Lower lobe of right lung (tissue), 2 donors: ENCODE data around the gene MEGF10. TPM values are rescaled to one million over a fixed set of nuclear protein-coding genes. Genes with fewer than 3 reads are reported as not detected.

Experiments
- ATAC-seq, 2 donors: fragments of 200-7000 bp; cut with Tn5 transposase; one replicate each; pipeline ENCODE4 v1.9.1; 2020 to 2022; ENCODE audit warnings: mild to moderate bottlenecking in 2 of 2, moderate library complexity in 2 of 2
- DNase-seq: peaks from one replicate; pipeline ENCODE4 v3.0.0-alpha.2; 2020
- H3K27ac ChIP-seq: fragments of 200-600 bp; one replicate; pipeline ENCODE4 v1.8.0; 2022
- H3K27me3 ChIP-seq: fragments of 200-600 bp; one replicate; pipeline ENCODE4 v1.8.0; 2022; ENCODE audit warnings: low read depth
- H3K36me3 ChIP-seq: fragments of 200-600 bp; one replicate; pipeline ENCODE4 v1.8.0; 2022; ENCODE audit warnings: mild to moderate bottlenecking
- H3K4me1 ChIP-seq: fragments of 200-600 bp; one replicate; pipeline ENCODE4 v1.8.0; 2022
- H3K4me3 ChIP-seq: fragments of 200-600 bp; one replicate; pipeline ENCODE4 v1.8.0; 2022; ENCODE audit warnings: mild to moderate bottlenecking
- H3K9me3 ChIP-seq: fragments of 200-600 bp; one replicate; pipeline ENCODE4 v1.8.0; 2022
- intact Hi-C: fragments of 100-400 bp; cut with DNase I; formaldehyde crosslinking; loops from one replicate; pipeline ENCODE4 v1.11.0; 2022
- total RNA-seq: library from RNA; stranded (reverse); fragmentation: NEBNext Ultra II Directional; extraction: Animal tissue kit (Norgen Biotek cat#: 25700); gene quantifications from one replicate; pipeline ENCODE4 v1.2.1, GENCODE V29; 2021
- TF ChIP-seq, protein P1 (sequence below): fragments of 200-600 bp; IDR thresholded peaks from one replicate; pipeline ENCODE4 v1.8.0; 2022; ENCODE audit warnings: antibody characterized with exemption, mild to moderate bottlenecking
- donor health status: DM: no; HTN: yes; CAD: no; lungs with severe emphysema.

Gene MEGF10
- total RNA-seq, 1 donor from 2014 or later: 0.30 TPM

DNA sequence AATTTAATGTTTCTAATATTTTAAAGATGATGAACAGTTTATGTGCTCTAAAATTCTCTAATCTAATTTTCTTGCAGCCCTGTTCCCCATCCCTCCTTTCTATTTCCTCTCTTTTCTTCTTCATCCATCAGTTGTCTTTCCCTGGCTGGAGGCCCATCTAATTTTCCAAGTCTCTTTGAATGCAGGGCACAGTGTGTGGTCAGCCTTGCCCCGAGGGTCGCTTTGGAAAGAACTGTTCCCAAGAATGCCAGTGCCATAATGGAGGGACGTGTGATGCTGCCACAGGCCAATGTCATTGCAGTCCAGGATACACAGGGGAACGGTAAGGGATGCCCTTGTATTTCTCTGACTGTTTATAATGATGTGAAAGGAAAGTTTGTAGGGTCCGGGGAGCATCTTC, 111.8 kb downstream of the MEGF10 start:
- ATAC-seq: no peak
- TF ChIP-seq, protein P1, sequence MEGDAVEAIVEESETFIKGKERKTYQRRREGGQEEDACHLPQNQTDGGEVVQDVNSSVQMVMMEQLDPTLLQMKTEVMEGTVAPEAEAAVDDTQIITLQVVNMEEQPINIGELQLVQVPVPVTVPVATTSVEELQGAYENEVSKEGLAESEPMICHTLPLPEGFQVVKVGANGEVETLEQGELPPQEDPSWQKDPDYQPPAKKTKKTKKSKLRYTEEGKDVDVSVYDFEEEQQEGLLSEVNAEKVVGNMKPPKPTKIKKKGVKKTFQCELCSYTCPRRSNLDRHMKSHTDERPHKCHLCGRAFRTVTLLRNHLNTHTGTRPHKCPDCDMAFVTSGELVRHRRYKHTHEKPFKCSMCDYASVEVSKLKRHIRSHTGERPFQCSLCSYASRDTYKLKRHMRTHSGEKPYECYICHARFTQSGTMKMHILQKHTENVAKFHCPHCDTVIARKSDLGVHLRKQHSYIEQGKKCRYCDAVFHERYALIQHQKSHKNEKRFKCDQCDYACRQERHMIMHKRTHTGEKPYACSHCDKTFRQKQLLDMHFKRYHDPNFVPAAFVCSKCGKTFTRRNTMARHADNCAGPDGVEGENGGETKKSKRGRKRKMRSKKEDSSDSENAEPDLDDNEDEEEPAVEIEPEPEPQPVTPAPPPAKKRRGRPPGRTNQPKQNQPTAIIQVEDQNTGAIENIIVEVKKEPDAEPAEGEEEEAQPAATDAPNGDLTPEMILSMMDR: no peak
- Histone ChIP-seq H3K9me3 (no peaks in the 10 kb centered on the region), H3K27me3 (no peaks in the 10 kb centered on the region), H3K4me3 (no peak overlapping the region), H3K4me1 (no peaks in the 10 kb centered on the region), H3K36me3 (no peaks in the 10 kb centered on the region), H3K27ac (no peak overlapping the region)
- DNase-seq: no peak
- intact Hi-C loops: no loop called here

DNA sequence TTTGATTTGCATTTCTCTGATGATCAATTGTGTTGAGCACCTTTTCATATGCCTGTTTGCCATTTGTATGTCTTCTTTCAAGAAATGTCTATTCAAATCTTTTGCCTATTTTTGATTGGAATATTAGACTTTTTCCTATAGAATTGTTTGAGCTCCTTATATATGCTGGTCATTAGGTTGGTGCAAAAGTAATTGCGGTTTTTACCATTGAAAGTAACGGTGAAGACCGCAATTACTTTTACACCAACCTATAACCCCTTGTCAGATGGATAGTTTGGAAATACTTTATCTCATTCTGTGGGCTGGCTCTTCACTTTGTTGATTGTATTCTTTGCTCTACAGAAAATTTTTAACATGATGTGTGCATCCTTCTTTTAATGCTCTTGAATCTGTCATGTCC, 113.6 kb downstream of the MEGF10 start:
- Histone ChIP-seq H3K4me1 (no peaks in the 10 kb centered on the region), H3K4me3 (no peak overlapping the region), H3K36me3 (no peaks in the 10 kb centered on the region), H3K9me3 (no peaks in the 10 kb centered on the region), H3K27me3 (no peaks in the 10 kb centered on the region), H3K27ac (no peak overlapping the region)
- intact Hi-C loops: no loop called here
- ATAC-seq (no peak), DNase-seq (no peak)
- TF ChIP-seq, protein P1: no peak

DNA sequence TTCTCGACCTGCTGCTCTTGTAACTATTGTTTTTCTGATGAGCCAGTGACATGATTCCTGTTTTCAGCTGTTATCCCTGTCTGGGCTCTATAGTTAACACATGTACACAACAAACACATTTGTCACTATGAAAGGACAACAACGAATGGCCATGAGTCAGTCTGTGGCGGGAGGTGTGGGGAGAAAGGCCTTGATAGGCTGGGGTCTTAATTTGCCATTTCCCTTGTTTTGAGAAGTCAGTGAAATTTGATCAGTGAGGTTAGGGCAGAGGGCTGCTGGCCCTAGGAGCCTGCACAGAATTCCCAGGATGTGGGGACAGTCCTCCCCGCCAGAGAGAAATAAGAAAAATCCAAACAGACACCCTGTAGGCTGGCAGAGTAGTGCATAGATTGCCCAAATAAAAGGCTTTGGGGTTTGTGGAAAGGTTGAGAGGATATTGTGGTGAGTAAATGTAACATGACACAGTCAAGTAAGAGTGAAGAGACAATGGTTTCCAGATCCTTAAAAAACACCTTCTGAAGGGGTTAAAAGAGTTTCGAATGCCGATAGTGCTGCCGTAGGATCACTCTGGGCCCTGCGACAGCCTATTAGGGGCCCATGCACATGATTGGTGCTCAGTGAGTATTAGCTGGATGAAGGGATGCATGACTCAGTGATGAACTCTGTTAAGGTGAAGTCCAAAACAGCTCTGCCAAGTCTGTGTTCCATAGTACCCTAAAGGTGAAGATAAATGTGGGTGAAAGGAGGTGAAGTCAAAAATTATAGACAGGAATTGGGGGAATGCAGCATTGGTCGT, 115.9 kb downstream of the MEGF10 start:
- no peaks in the 10 kb centered on the region for H3K36me3 ChIP-seq
- H3K9me3 ChIP-seq: no peaks in the 10 kb centered on the region
- ATAC-seq (no peak), DNase-seq (no peak)
- H3K27me3 ChIP-seq: no peaks in the 10 kb centered on the region
- no peak overlapping the region for H3K4me3 ChIP-seq
- no peaks in the 10 kb centered on the region for H3K4me1 ChIP-seq
- H3K27ac ChIP-seq: no peak overlapping the region
- intact Hi-C loops: no loop called here
- TF ChIP-seq, protein P1: no peak

DNA sequence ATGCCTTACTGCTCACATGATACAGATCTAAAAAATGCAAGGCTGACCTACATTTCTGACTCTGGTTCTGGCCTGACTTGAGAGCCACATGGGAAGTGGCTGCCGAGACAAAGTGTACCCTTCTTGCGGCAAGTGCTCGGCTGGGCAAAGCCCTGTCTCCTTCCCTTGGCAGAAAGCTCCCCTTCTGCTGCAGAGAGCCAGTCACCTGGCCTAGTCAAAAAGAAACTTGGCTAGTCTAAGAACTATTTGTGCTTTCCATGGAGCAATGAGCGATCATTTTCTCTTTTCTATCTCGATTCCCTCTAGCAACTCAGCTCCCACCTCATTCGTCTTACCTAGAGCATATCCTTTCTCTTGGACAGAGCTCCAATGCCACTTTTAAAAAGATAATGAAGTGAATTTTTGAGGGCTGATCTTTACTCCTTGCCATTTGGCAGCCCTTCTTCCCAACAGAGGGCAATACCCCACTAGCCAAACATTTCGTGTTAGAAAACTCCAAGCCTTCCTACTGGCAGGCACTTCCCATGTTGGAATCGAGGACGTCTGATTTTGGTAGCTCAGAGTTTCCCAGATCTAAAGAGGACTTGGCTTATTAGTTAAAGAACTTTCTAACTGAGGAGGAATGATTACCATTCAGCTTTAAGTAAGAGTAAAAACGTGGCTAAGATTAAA, 118.8 kb downstream of the MEGF10 start:
- Histone ChIP-seq H3K36me3 (no peaks in the 10 kb centered on the region), H3K27me3 (no peaks in the 10 kb centered on the region), H3K27ac (no peak overlapping the region), H3K9me3 (no peaks in the 10 kb centered on the region), H3K4me3 (no peak overlapping the region), H3K4me1 (no peaks in the 10 kb centered on the region)
- DNase-seq: no peak
- no peak for ATAC-seq
- TF ChIP-seq, protein P1: no peak
- intact Hi-C loops: no loop called here

DNA sequence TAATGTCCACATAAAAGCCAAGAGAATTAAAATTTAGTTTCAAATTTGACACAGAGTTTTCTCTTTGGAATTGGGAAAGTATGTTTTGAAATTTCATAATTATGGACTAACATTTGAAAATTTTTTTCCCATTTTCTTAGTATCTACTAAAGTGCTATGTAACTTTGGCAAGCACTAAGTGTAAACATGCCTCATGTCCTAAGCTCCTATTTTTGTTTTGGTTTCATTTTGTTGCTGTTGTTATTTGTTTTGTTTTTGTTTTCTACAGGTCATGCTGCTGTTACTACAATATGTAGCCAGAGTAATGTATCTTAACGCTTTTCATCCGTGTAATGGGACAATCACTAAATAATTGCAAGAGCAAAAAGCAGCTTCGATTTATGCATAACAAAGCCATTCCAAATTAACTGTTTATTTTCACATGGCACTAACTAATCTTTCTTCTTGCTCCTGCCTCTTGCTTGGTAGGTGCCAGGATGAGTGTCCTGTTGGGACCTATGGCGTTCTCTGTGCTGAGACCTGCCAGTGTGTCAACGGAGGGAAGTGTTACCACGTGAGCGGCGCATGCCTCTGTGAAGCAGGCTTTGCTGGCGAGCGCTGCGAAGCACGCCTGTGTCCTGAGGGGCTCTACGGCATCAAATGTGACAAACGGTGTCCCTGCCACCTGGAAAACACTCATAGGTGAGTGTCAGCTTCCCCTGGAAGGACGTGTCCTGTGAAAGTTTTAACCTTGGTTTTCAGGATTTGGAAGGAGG, 119.5 kb downstream of the MEGF10 start:
- Histone ChIP-seq H3K27me3 (no peaks in the 10 kb centered on the region), H3K36me3 (no peaks in the 10 kb centered on the region), H3K4me3 (no peak overlapping the region), H3K9me3 (no peaks in the 10 kb centered on the region), H3K4me1 (no peaks in the 10 kb centered on the region), H3K27ac (no peak overlapping the region)
- DNase-seq (no peak), ATAC-seq (peak in 1 of 2 donors; percentile 23)
- intact Hi-C loops: no loop called here
- TF ChIP-seq, protein P1: no peak
